Stimulated activated CD8-positive, alpha-beta memory T cell treated with anti-CD3 and anti-CD28 coated beads, Interleukin-12 subunit alpha, Interleukin-12 subunit beta, amount 100 ng/mL, for 4 hours (primary cell): ENCODE results near the gene ITM2C.
A peak's percentile ranks its signal among the peaks of the same experiment; 100 is the strongest.

Experiments
- DNase-seq: peaks from one replicate; pipeline ENCODE4 v3.0.0-alpha.2; 2020; ENCODE audit warnings: low read depth

Gene ITM2C

DNA sequence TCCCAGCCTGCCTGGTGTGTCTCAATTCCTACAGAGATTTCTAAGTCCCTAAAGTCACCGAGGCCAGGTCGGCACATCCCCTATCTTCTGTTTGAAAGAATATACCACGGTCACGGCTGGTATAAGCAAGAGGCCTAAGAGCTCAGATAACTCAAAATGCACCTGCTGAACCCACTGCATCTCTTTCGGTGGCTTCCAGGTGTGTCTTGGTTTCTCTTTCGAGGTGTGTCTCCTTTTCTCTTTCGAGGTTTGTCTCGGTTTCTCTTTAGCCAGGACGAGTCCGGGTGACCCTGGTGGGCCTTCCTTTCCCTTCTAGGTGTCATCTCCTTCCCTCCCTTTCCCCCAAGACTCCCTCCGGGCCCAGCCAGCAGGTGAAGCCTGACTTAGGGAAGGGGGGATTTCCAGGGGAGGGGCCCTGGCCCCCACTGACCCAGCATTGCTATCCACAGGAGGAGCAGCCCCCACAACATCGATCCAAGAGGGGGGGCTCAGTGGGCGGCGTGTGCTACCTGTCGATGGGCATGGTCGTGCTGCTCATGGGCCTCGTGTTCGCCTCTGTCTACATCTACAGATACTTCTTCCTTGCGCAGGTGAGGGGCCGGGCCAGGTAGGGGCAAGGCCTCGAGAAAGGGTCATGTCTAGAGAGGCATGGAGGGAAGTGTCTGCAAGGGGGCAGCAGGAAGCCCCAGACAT is 8.4 kb downstream of the ITM2C start:
- no peak for DNase-seq

DNA sequence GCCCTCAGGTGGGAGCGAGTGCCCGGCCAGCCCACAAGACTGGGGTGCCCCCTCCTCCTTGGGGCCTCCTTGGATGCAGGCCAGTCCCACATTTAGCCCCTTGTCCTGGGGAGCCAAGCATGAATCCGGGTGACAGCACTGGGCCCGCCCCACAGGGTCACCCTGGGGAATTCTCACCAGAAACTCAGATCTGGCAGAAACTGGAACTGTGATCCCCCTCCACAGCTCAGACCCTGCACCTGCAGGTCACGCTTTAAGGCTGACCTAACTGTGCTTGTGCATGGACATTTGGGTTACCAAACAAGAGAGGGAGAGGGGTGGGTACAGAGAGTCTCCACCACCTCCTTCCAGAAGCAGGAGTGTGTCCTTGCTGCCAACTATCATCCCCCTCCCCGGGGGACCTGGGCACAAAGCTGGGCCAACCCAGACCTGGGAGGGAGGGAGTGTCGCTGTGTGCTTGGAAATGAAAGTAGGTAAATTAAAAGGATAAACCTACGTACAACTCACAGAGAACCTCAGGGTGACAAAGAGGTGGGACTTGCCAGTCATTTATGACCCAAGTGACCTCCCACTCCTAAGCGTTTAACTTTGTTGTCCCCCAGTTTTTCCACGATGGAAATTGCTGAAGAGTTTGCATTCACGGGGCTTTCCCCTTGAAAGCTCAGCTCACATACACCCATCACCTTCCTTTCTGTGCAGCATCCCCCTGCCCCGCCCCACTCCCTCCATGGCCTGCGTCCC is 9.1 kb downstream of the ITM2C start:
- DNase-seq: no peak

DNA sequence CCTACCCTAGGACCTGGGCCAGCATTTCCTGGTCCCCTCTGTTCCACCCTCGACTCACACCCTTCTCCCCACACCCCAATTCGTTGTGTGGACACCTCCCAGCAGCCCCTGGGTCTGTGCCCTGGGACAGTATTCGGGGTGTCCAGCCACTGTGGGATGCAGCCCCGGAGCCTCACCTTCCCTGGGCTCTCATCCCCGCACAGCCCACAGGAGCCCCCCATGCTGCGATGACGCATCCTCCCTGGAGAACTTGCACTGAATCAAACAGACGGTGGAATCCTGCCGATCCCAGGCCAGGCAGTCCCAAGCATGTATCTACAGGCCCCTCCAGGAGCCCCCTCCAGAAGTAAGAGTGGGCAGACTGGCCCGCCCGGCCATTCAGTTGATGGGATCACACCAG is 9.7 kb downstream of the ITM2C start:
- DNase-seq: no peak

DNA sequence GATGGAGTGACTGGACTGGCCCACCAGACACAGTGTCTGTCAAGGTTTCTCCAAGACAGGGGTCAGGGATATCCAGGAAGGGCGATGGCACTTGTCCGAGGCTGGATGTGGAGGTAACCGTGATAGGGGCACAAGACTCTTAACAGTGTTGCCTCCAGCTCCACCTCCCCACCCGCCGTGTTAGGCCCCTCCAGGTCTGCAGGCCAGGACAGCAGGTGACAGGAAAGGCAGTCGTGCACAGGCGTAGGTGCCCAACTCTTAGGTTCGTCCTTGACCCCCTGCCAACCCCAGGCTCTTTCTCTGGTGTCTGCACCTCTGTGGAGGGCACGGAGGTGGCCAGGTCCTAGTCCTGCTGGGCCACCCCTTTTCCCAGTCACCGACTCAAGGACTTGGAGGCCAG is 10.1 kb downstream of the ITM2C start:
- no peak for DNase-seq

DNA sequence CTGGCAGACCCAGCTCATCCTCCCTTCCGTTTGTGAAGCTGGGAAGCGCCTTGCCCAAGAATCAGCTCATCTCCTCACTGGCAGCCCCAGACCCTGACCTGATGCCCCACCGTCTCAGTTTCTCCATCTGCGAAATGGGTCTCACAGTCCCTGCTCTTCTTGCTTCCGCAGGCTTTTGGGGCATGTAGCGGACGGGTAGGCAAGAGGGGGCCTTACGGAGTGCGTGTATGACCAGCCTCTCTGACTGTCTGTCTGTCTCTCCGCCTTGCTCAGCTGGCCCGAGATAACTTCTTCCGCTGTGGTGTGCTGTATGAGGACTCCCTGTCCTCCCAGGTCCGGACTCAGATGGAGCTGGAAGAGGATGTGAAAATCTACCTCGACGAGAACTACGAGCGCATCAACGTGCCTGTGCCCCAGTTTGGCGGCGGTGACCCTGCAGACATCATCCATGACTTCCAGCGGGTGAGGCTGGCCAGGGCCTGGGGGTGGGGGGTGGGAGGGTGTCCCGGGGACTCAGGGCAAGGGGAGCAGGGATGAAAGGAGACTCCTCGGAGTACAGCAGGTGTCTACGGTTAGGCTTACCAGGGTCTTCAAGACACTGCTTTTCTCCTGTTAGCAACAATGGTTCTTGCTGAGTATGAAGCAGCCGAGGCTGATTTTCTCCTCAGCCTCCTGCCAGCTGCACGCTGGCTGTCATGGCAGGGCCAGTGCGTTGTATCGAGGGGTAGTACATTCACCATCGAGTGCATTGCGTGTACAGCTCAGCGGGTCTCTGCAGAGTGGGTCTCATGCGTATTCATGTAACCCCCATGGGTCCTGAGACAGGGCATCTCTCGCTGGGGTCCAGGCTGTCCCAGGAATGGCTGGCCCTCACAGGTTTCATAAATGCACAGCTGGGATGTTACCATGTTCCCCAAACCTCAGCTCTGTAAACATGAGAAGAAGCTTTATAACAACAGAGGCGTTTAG is 10.9 kb downstream of the ITM2C start:
- DNase-seq: no peak

DNA sequence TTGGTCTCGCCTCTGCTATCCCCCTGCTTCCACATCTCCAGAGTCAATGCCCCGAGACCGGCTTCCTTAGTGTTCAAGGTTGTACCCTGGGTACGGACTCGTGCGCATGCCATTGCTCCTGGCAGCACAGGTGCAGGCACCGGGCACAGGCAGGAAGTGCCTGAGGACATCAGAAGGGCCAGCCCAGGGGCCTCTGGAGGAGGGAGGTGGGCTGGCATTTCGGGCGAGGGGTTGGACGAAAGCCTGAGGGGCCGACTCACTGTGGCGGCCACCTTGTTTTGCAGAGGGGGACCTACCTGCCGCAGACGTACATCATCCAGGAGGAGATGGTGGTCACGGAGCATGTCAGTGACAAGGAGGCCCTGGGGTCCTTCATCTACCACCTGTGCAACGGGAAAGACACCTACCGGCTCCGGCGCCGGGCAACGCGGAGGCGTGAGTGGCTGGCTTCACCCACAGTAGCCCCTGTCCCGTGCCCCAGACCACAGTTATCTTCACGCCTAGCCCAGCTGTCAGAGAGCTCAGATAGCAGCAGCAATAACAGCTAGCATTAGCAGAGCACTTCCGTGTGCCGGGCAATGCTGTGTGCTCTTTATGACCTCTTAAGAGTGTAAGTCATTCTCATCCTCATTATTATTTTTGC is 12.5 kb downstream of the ITM2C start:
- DNase-seq: no peak

DNA sequence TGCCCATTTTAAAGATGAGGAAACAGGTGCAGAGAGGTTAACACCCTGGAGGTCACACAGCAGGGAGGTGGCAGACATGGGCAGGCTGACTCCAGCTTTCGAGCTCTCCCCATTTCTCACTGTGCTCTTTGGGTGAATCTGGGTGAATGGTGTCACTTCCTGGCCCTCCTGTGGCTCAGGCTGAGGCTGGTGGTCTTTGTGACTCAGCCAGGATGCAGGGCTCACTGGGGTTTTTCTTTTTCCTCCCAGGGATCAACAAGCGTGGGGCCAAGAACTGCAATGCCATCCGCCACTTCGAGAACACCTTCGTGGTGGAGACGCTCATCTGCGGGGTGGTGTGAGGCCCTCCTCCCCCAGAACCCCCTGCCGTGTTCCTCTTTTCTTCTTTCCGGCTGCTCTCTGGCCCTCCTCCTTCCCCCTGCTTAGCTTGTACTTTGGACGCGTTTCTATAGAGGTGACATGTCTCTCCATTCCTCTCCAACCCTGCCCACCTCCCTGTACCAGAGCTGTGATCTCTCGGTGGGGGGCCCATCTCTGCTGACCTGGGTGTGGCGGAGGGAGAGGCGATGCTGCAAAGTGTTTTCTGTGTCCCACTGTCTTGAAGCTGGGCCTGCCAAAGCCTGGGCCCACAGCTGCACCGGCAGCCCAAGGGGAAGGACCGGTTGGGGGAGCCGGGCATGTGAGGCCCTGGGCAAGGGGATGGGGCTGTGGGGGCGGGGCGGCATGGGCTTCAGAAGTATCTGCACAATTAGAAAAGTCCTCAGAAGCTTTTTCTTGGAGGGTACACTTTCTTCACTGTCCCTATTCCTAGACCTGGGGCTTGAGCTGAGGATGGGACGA is 13.2 kb downstream of the ITM2C start:
- DNase-seq: peak; percentile 62

DNA sequence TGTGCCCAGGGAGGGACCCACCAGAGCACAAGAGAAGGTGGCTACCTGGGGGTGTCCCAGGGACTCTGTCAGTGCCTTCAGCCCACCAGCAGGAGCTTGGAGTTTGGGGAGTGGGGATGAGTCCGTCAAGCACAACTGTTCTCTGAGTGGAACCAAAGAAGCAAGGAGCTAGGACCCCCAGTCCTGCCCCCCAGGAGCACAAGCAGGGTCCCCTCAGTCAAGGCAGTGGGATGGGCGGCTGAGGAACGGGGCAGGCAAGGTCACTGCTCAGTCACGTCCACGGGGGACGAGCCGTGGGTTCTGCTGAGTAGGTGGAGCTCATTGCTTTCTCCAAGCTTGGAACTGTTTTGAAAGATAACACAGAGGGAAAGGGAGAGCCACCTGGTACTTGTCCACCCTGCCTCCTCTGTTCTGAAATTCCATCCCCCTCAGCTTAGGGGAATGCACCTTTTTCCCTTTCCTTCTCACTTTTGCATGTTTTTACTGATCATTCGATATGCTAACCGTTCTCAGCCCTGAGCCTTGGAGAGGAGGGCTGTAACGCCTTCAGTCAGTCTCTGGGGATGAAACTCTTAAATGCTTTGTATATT is 14.0 kb downstream of the ITM2C start:
- no peak for DNase-seq

DNA sequence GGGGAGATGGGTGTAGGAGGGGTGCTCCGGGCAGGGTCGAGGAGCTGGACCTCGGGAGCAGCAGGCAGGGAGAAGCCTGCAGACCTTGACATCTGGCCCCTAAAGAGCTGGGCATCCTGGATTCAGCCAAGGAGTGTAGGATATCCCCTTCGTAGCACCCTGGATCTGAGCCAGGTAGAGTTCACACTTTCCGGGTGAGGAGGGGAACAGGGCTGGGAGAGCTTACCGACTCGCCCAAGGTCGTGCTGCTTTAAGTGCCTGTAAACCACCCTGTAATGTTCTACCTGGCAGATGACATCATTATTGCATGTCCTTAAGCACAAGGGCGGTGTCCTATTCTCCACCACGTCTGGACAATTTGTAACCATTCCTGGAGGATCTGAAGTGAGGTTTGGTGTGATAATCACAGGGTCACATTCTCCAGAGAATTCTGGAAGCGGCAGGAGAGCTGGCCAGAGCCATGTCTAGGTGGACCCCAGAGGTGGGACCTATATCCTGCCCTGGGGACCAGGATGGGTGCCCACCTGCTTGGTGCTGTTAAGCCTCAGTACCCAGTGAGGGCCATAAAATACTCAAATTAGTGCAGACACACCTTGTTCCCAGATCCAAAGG is 14.6 kb downstream of the ITM2C start:
- DNase-seq: no peak

DNA sequence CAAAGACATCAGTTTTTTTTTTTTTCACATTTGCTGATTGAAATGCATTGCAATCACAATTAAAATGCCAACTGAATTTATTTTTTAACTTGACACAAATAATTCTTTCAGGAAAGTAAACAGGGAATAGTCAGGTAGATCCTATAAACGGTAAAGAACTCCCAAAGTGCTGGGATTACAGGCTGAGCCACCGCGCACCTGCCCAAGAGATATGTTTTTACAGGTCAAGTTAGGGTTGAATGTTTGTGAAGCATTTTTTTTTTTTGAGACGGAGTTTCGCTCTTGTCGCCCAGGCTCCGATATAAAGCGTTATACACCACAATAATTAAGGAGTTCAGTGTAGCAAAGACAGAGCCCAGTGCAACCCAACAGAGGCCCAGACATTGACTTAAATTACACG is 15.1 kb downstream of the ITM2C start:
- no peak for DNase-seq

DNA sequence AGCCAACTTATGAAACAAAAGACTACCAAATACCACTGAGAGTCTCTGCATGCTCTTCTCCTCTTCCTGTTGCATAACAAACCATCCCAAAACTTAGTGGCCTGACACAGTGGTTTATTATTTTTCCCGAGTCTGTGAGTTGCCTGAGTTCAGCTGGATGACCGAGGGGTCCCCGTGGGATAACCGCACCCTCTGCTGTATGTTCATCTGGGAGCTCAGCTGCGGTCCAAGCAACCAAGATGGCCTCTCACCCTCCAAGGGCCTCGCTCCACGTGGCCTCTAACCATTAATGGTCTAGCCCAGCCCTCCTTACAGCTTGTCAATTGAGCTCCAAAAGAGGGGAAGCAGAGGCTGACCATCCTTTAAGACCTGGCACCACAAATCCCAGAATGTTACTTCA is 17.1 kb downstream of the ITM2C start:
- DNase-seq: no peak

DNA sequence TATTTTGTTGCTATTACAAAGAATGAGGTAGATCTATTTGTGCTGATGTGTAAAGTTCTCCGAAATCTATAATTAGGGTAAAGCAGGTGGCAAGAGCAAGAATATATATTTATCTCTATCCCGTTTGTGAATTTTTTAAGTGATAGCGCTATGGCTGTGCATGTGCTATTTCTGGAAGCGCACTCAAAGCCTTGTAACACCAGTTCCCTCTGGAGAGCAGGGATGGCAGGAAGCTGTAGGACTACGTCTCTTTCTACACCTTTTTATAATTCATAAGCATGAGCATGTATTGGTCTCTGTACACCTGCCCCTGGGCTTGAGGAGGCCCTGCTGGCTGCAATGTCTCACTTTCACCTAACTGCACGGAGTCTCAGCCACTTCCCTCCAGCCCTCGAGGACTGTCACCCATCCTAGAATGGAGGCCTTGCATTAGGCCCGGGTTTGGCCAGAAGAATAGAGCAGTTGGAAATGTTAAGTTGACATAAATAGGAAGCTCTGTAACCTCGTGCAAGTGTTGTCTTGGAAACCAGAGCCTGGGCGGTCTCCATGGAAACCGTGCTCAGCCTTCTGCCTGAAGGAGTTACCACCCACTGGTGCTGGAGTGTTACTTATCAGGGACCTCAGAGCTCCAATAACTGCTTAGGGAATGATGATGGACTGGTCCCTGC is 20.9 kb downstream of the ITM2C start:
- no peak for DNase-seq

DNA sequence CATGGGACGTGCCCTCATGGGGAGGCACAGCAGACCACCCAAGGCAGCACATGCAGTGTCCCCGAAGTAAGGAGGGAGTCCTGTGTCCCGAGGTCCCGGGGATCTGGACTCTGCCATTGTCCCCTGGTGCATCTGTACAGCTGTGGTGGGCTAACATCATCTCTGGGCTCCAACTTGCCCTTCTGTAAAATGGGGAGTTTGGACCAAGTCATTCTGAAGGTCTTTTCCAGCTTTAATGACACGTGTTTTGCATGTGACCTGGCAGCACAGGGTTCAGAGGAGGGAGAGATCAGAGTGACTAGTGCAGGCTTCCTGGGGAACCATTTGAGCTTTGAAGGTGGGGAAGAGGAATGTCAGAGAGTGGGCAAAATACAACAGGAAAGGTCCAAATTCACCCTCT is 21.5 kb downstream of the ITM2C start:
- DNase-seq: no peak

DNA sequence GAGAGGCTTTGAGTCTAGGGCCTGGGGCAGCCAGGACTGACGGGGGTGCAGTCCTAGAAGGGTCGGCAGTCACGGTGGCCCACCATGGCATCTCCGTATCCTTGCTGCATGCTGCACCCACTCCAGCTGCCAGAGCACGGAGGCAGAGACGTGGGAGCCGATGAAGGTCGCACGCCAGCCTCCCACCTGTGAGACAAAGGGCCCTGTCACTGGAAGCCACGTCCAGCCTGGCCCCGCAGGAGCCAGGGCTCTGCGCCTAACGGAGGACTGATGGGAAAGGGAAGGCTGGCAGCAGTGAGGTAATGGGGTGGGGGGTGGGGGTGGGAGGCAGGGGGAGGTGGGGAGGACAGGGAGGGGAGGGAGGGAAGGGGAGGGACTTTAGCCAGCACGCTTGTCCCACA is 21.9 kb downstream of the ITM2C start:
- no peak for DNase-seq

DNA sequence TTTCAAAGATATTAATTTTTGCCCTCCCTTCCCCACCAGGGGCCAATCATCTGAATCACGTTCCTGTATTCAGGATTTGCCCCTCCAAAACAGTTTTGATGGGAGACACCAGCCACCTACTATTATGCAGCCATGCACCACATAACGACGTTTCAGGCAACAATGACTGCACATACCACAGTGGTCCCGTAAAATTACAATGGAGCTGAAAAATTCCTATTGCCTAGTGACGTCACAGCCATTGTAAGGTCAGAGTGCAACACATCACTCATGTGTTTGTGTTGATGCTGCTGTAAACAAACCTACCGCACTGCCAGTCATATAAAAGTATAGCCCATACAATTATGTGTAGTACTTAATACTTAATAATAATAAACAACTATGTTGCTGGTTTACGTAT is 22.6 kb downstream of the ITM2C start:
- DNase-seq: no peak

DNA sequence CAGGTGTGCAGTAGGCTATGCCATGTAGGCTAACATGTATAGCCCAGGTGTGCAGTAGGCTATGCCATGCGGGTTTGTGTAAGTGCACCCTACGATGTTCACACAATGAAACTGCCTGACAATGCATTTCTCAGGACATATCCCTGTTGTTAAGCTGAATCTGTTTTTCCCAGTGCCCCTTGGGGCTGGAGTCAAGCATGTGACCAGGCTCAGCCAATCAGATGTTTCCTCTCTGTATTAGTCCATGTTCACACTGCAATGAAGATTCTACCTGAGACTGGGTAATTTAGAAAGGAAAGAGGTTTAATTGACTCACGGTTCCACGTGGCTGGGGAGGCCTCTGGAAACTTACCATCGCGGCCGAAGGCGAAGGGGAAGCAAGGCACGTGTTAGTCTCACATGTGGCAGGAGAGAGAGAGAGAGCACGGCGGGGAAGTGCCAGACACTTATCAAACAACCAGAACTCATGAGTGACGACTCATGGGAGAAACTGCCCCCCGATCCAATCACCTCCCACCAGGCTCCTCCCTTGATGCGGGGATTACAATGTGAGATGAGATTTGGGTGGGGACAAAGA is 24.2 kb downstream of the ITM2C start:
- no peak for DNase-seq

DNA sequence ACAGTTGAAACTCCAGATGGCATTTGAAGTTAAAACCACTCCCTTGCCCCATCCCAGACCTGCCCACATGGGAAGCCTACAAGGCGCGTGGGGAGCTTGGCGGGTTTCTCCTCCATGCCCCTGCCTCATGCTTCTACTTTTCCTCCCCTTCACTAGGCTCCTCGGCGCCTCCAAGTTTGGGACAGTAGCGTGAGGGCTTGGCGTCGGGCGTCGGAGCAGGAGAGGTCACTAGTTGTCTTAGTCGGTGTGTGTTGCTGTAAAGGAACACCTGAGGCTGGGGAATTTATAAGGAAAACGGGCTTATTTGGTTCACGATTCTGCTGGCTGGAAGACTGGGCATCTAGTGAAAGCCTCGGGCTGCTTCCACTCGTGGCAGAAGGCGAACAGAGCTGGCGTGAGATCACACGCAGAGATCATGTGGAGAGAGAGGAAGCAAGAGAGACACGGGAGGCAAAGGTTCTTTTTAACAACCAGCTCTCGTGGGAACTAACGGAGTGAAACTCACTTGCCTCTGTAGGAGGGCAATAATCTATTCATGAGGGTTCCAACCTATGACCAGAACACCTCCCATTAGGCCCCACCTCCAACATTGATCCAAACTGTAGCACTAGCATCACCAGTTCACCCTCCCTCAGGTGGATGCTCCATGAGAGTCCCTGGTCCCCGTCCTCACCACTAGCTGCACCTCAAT is 25.3 kb downstream of the ITM2C start:
- no peak for DNase-seq

DNA sequence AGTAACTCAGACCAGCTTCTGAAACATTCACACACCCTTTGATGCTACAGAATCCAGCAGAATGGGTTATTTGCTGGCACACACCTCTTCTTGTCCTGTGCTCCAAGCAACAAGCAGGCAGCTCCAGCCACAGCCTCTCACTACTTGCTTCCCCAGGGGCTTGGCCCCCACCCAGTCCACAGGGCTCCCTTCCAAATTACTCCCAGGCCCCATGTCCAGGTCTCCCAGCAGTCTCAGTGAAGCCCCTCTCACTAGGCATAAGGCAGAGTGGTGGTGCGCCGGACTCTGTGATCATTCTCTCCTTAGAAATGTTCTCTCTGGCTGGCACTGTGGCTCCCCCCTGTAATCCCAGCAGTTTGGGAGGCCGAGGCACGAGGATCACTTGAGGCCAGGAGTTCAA is 25.9 kb downstream of the ITM2C start:
- DNase-seq: no peak

DNA sequence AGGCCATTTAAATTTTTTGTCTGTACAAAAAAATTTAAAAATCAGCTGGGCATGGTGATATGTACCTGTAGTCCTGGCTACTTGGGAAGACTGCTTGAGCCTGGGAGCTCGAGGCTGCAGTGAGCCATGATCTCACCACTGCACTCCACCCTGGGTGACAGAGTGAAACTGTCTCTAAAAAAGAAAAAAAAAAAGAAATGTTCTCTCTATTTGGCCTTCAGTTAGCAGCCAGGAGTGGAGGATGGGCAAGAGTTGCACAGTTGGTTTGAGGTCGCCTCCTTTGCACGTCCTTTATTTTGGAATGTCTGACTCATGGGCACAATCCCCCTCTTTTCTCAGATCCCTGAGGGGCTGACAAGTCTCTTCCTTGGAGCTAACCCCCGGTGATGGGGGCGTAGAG is 26.3 kb downstream of the ITM2C start:
- DNase-seq: no peak
